DOHH2 (cell line): ENCODE measurements around the gene RPTOR.

ENCODE experiments used
- CTCF ChIP-seq: fragments of 200-600 bp; sonication (generic); IDR thresholded peaks from one replicate; pipeline ENCODE4 v1.5.1; 2014; ENCODE audit warnings: antibody characterized with exemption, mild to moderate bottlenecking, low read depth, low read length; ENCODE audit not compliant: poor library complexity, severe bottlenecking
- EZH2phosphoT487 ChIP-seq: fragments of 200-600 bp; sonication (generic); IDR thresholded peaks from 2 replicates; pipeline ENCODE4 v1.6.1; 2017; ENCODE audit warnings: borderline replicate concordance, mild to moderate bottlenecking, antibody characterized with exemption, low read length, moderate library complexity, mixed read lengths

GRCh38 chr17:80523054-80523744 is 21.4 kb upstream of the RPTOR start:
- no peak for TF ChIP-seq CTCF
- TF ChIP-seq EZH2phosphoT487: no peak
